T-helper 1 cell treated with Interleukin-12 subunit alpha and Interleukin-12 subunit beta and Interleukin-4 antibody, amounts not matched to agents 30 μg/mL and 1 μg/mL, for 36 hours (primary cell): ENCODE measurements around the gene INPP4B.
A peak's percentile ranks its signal among the peaks of the same experiment; 100 is the strongest.

Experiments
- H3K27ac Mint-ChIP-seq: one replicate; pipeline ENCODE4 v1.8.0; 2021; ENCODE audit warnings: mild to moderate bottlenecking, mixed read lengths
- H3K27me3 Mint-ChIP-seq: one replicate; pipeline ENCODE4 v1.8.0; 2021; ENCODE audit warnings: low read depth, mixed read lengths
- H3K36me3 Mint-ChIP-seq: one replicate; pipeline ENCODE4 v1.8.0; 2021; ENCODE audit warnings: low read depth, mixed read lengths
- H3K4me1 Mint-ChIP-seq: one replicate; pipeline ENCODE4 v1.8.0; 2021; ENCODE audit warnings: low read depth, mixed read lengths
- H3K4me3 Mint-ChIP-seq: one replicate; pipeline ENCODE4 v1.8.0; 2021; ENCODE audit warnings: mild to moderate bottlenecking, moderate library complexity, mixed read lengths
- H3K9me3 Mint-ChIP-seq: one replicate; pipeline ENCODE4 v1.8.0; 2021; ENCODE audit warnings: mixed read lengths

INPP4B gene

DNA sequence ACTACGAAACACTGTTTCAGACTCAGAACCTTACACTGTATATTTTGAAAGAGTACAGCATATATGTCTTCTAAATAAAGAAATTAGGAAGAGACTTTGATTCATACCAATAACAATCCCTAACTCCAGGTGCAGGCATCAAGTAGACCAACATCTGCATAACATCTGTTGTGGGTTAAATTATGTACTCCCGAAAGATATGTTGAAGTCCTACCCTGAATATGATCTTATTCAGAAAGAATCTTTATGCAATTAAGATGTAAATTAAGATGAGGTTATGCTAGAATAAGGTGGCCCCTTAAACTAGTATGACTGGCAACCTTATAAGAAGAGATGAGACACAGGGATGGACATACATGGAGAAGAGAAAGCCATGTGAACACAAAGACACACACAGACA lies 117.9 kb downstream of the INPP4B start:
- no peaks in the 10 kb centered on the region for H3K4me1 Mint-ChIP-seq
- H3K27me3 Mint-ChIP-seq: no peaks in the 10 kb centered on the region
- H3K4me3 Mint-ChIP-seq: no peak overlapping the region
- peaks cover 2% of the 10 kb centered on the region for H3K36me3 Mint-ChIP-seq
- no peaks in the 10 kb centered on the region for H3K9me3 Mint-ChIP-seq
- H3K27ac Mint-ChIP-seq: no peak overlapping the region

- no peaks in the 10 kb centered on the region for H3K27me3 Mint-ChIP-seq
- no peaks in the 10 kb centered on the region for H3K9me3 Mint-ChIP-seq
- no peak overlapping the region for H3K27ac Mint-ChIP-seq
- no peaks in the 10 kb centered on the region for H3K4me1 Mint-ChIP-seq
- H3K4me3 Mint-ChIP-seq: no peak overlapping the region
- peaks cover 2% of the 10 kb centered on the region for H3K36me3 Mint-ChIP-seq
Observed at GRCh38 chr4:142727149-142727548, 119.0 kb downstream of the INPP4B start.

DNA sequence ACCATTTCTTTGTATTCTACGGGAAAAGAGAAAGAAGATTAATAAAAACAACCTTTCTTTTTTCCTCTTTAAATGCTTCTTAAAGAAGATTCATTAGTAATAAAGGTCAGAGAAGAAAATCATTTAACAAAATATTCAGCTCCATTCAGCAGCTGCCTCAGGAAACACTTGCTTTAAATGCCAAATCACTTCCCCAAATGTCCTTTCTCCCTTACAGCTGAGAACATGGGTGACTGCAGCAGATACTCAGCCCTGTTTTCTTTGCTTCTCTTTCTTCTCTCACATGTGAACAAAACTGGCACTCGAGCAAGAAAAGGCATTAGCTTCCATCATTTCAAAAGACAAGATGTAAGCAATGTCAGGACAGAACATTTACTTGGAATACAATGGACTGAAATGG lies 120.2 kb downstream of the INPP4B start:
- Mint-ChIP-seq H3K36me3 (no peaks in the 10 kb centered on the region), H3K9me3 (no peaks in the 10 kb centered on the region), H3K27me3 (no peaks in the 10 kb centered on the region), H3K4me1 (no peaks in the 10 kb centered on the region), H3K27ac (no peak overlapping the region), H3K4me3 (no peak overlapping the region)

DNA sequence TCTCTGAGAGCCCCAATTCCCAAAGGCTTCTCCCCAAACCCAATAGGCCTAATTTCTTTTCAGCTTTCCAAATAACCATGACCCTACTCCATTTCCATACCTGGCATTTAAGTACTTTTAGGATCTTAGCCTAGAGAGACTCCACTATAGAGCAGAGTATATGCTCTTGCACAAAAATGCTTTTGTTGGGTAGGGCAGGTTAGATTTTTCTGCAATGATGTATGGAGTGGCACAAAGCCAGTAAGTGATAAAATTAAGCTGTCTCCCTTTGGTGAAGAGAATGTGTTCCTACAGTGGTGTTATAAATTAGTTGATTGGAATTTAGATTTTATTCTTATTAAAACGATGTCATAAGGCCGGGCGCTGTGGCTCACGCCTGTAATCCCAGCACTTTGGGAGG lies 124.9 kb downstream of the INPP4B start:
- peaks cover 3% of the 10 kb centered on the region for H3K4me1 Mint-ChIP-seq
- H3K36me3 Mint-ChIP-seq: no peaks in the 10 kb centered on the region
- H3K4me3 Mint-ChIP-seq: no peak overlapping the region
- H3K9me3 Mint-ChIP-seq: peaks cover 3% of the 10 kb centered on the region
- H3K27ac Mint-ChIP-seq: no peak overlapping the region
- H3K27me3 Mint-ChIP-seq: no peaks in the 10 kb centered on the region

- Mint-ChIP-seq H3K4me3 (no peak overlapping the region), H3K36me3 (no peaks in the 10 kb centered on the region), H3K4me1 (peaks cover 7% of the 10 kb centered on the region), H3K27me3 (no peaks in the 10 kb centered on the region), H3K9me3 (peaks cover 3% of the 10 kb centered on the region), H3K27ac (no peak overlapping the region)
Observed at GRCh38 chr4:142719854-142720541, 126.1 kb downstream of the INPP4B start.

GRCh38 chr4:142718981-142719380 lies 127.1 kb downstream of the INPP4B start:
- H3K36me3 Mint-ChIP-seq: no peaks in the 10 kb centered on the region
- no peak overlapping the region for H3K4me3 Mint-ChIP-seq
- H3K27ac Mint-ChIP-seq: no peak overlapping the region
- H3K4me1 Mint-ChIP-seq: peaks cover 11% of the 10 kb centered on the region
- H3K27me3 Mint-ChIP-seq: no peaks in the 10 kb centered on the region
- H3K9me3 Mint-ChIP-seq: peaks cover 3% of the 10 kb centered on the region

DNA sequence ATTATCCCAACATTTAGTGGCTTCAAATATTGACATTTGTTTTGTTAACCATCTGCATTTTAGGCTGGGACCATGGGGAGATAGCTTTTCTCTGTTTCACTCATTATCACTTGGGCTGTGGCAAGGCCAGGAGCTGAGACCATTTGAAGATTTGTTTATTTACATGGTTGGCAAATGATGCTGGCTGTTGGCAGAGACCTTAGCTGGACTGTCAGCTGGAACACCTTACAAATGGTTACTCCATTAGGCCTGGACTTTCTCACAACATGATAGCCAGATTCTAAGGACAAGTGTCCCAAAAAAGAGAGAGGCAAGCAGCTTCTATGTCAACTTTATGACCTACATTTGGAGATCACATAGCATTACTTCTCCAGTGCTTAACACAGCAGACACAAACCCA lies 130.4 kb downstream of the INPP4B start:
- Mint-ChIP-seq H3K4me1 (peaks cover 26% of the 10 kb centered on the region), H3K36me3 (peaks cover 6% of the 10 kb centered on the region), H3K27ac (no peak overlapping the region), H3K9me3 (peaks cover 13% of the 10 kb centered on the region), H3K4me3 (no peak overlapping the region), H3K27me3 (no peaks in the 10 kb centered on the region)

- Mint-ChIP-seq H3K27ac (peak overlapping the region; percentile 39), H3K4me3 (peak overlapping the region; percentile 15), H3K27me3 (no peaks in the 10 kb centered on the region), H3K9me3 (peaks cover 24% of the 10 kb centered on the region), H3K36me3 (peaks cover 13% of the 10 kb centered on the region), H3K4me1 (peaks cover 25% of the 10 kb centered on the region)
Observed at GRCh38 chr4:142713282-142714030, 132.6 kb downstream of the INPP4B start.

GRCh38 chr4:142708231-142708630 lies 137.9 kb downstream of the INPP4B start:
- Mint-ChIP-seq H3K27me3 (no peaks in the 10 kb centered on the region), H3K9me3 (peaks cover 21% of the 10 kb centered on the region), H3K4me3 (no peak overlapping the region), H3K36me3 (peaks cover 17% of the 10 kb centered on the region), H3K27ac (no peak overlapping the region), H3K4me1 (peaks cover 19% of the 10 kb centered on the region)

DNA sequence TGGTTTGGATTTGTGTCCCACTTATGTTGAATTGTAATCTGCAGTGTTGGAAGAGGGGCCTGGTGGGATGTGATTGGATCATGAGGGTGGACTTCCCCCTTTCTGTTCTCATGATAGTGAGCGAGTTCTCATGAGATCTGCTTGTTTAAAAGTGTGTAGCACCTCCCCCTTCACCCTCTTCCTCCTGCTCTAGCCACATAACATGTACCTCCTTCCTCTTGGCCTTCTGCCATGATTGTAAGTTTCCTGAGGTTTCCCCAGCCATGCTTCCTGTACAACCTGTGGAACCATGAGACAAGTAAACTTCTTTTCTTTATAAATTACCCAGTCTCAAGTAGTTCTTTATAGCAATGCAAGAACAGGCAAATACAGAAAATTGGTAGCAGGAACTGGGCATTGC lies 138.7 kb downstream of the INPP4B start:
- H3K4me1 Mint-ChIP-seq: peaks cover 14% of the 10 kb centered on the region
- peaks cover 15% of the 10 kb centered on the region for H3K36me3 Mint-ChIP-seq
- peaks cover 17% of the 10 kb centered on the region for H3K9me3 Mint-ChIP-seq
- H3K27ac Mint-ChIP-seq: no peak overlapping the region
- H3K4me3 Mint-ChIP-seq: no peak overlapping the region
- H3K27me3 Mint-ChIP-seq: no peaks in the 10 kb centered on the region

GRCh38 chr4:142706381-142706780 lies 139.7 kb downstream of the INPP4B start:
- H3K9me3 Mint-ChIP-seq: peaks cover 15% of the 10 kb centered on the region
- no peak overlapping the region for H3K27ac Mint-ChIP-seq
- H3K4me3 Mint-ChIP-seq: no peak overlapping the region

GRCh38 chr4:142705820-142706219 lies 140.3 kb downstream of the INPP4B start:
- H3K36me3 Mint-ChIP-seq: peaks cover 14% of the 10 kb centered on the region

More at GRCh38 chr4:142706381-142706780, 139.7 kb downstream of the INPP4B start:
- H3K36me3 Mint-ChIP-seq: peaks cover 15% of the 10 kb centered on the region
- H3K4me1 Mint-ChIP-seq: peaks cover 14% of the 10 kb centered on the region
- H3K27me3 Mint-ChIP-seq: no peaks in the 10 kb centered on the region

GRCh38 chr4:142703694-142704309 lies 142.3 kb downstream of the INPP4B start:
- Mint-ChIP-seq H3K36me3 (peaks cover 11% of the 10 kb centered on the region), H3K27me3 (no peaks in the 10 kb centered on the region), H3K4me1 (peaks cover 28% of the 10 kb centered on the region), H3K9me3 (peaks cover 5% of the 10 kb centered on the region), H3K27ac (no peak overlapping the region), H3K4me3 (no peak overlapping the region)

More at GRCh38 chr4:142705820-142706219, 140.3 kb downstream of the INPP4B start:
- Mint-ChIP-seq H3K4me3 (no peak overlapping the region), H3K4me1 (peaks cover 16% of the 10 kb centered on the region), H3K27ac (no peak overlapping the region), H3K27me3 (no peaks in the 10 kb centered on the region), H3K9me3 (peaks cover 12% of the 10 kb centered on the region)

DNA sequence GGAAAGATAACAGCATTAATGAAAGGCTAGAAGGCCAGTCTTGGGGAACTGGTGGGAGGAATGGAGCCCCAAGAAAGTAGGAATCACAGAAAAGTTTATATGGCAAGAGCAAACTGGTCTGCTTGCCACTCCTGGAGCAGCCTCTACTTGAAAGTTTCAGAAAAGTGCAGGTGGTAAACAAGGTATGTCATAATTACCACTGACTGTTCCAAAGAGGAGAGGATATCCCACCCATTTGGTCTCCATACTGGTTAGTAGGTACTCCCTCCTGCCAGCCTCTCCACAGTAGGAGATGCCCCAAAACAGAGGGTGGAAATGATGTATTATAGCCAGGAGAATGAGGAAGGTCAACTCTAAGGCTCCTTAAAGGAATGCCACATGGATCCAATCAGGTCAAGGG lies 145.1 kb downstream of the INPP4B start:
- peaks cover 5% of the 10 kb centered on the region for H3K9me3 Mint-ChIP-seq
- H3K4me3 Mint-ChIP-seq: no peak overlapping the region
- no peaks in the 10 kb centered on the region for H3K27me3 Mint-ChIP-seq
- peaks cover 44% of the 10 kb centered on the region for H3K4me1 Mint-ChIP-seq
- peak overlapping the region; percentile 39 for H3K27ac Mint-ChIP-seq
- peaks cover 5% of the 10 kb centered on the region for H3K36me3 Mint-ChIP-seq

GRCh38 chr4:142700531-142700930 lies 145.6 kb downstream of the INPP4B start:
- peaks cover 5% of the 10 kb centered on the region for H3K36me3 Mint-ChIP-seq
- H3K4me3 Mint-ChIP-seq: no peak overlapping the region
- H3K27ac Mint-ChIP-seq: peak overlapping the region; percentile 31
- no peaks in the 10 kb centered on the region for H3K27me3 Mint-ChIP-seq
- H3K4me1 Mint-ChIP-seq: peaks cover 48% of the 10 kb centered on the region
- peaks cover 5% of the 10 kb centered on the region for H3K9me3 Mint-ChIP-seq
